NB4 (cell line): ENCODE results near the gene RXRA.

Source experiments
- DNase-seq: peaks from one replicate; pipeline ENCODE4 v3.0.0; 2010; ENCODE audit warnings: low read depth
- H3K4me3 ChIP-seq: one replicate; pipeline ENCODE4 v1.5.1; 2011; ENCODE audit warnings: mild to moderate bottlenecking, low read depth, low read length, moderate library complexity
- MYC ChIP-seq: IDR thresholded peaks from 2 replicates; pipeline ENCODE4 v1.6.1; 2011; ENCODE audit warnings: low read depth, low read length
- POLR2A ChIP-seq: IDR thresholded peaks from 2 replicates; pipeline ENCODE4 v1.6.1; 2011; ENCODE audit warnings: mild to moderate bottlenecking; ENCODE audit not compliant: insufficient read length; ENCODE audit errors: extremely low read depth
- TF ChIP-seq, protein P1 (sequence below): IDR thresholded peaks from 2 replicates; pipeline ENCODE4 v1.6.1; 2011; ENCODE audit warnings: low read depth, low read length
- TF ChIP-seq, protein P2 (sequence below): IDR thresholded peaks from one replicate; pipeline ENCODE4 v1.5.1; 2012; ENCODE audit warnings: low read depth, low read length

The RXRA gene

GRCh38 chr9:134411440-134412297 lies 85.4 kb downstream of the RXRA start:
- peak; percentile 42 for DNase-seq
- TF ChIP-seq POLR2A (no peak), MYC (no peak)
- TF ChIP-seq, protein P1, sequence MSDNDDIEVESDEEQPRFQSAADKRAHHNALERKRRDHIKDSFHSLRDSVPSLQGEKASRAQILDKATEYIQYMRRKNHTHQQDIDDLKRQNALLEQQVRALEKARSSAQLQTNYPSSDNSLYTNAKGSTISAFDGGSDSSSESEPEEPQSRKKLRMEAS = no peak
- no peak overlapping the region for H3K4me3 ChIP-seq

DNA sequence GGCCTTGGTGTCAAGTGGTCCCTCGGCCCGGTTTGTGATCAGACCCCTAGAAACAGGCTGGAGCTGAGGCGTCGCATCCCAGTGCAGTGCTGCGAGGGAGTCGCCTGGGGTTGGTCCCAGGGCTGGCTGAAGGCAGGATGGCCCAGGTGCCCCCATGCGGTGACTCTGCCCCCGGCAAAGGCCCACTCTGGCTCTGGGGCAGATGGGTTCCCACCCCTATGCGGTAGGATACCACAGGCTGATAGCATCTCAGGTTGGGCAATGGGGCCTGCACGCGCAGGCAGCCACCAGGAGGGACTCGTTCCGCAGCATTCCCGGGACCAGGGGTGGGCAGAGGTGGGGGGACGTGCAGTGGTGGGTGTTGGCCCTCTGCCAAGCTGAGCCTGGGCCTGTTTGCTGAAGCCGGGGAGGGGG lies 86.0 kb downstream of the RXRA start:
- TF ChIP-seq, protein P1 = no peak
- TF ChIP-seq, protein P2, sequence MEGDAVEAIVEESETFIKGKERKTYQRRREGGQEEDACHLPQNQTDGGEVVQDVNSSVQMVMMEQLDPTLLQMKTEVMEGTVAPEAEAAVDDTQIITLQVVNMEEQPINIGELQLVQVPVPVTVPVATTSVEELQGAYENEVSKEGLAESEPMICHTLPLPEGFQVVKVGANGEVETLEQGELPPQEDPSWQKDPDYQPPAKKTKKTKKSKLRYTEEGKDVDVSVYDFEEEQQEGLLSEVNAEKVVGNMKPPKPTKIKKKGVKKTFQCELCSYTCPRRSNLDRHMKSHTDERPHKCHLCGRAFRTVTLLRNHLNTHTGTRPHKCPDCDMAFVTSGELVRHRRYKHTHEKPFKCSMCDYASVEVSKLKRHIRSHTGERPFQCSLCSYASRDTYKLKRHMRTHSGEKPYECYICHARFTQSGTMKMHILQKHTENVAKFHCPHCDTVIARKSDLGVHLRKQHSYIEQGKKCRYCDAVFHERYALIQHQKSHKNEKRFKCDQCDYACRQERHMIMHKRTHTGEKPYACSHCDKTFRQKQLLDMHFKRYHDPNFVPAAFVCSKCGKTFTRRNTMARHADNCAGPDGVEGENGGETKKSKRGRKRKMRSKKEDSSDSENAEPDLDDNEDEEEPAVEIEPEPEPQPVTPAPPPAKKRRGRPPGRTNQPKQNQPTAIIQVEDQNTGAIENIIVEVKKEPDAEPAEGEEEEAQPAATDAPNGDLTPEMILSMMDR = no peak
- TF ChIP-seq POLR2A = no peak
- TF ChIP-seq MYC = no peak
- no peak overlapping the region for H3K4me3 ChIP-seq
- DNase-seq = peak; percentile 61

DNA sequence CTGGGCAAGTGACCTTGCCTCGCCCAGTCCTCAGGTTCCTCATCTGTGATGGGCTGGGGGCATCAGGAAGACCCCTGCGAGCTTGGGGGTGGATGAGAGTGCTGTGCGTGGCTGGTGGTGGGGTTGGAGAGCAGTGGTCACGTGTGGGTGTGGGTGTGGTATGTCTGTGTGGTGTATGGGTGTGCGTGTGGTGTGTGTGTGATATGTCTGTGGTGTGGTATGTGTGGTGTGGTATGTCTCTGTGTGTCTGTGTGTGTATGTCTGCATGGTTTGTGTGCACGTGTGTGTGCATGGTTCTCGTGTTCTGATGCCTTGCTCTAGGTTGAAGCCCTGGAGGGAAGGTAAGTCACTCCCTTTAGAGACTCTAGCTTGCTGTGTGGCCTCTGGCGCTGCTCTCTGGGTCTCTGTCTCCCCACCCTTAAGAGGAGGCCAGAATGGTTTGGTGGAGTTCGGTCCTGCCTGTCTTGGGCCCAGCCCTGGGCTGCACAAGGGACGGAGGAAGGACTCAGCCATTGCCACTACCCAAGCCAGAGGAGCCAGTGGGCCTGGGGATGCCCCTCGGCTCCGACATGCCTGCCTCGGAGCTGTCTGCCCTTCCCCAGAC lies 87.0 kb downstream of the RXRA start:
- no peak overlapping the region for H3K4me3 ChIP-seq
- no peak for DNase-seq
- TF ChIP-seq, protein P1 = no peak
- TF ChIP-seq, protein P2 = no peak
- TF ChIP-seq POLR2A (no peak), MYC (no peak)

- H3K4me3 ChIP-seq = no peak overlapping the region
- TF ChIP-seq, protein P1 = no peak
- no peak for TF ChIP-seq POLR2A
- TF ChIP-seq, protein P2 = no peak
- DNase-seq = no peak
Measured at GRCh38 chr9:134413890-134414623, 87.8 kb downstream of the RXRA start.

- TF ChIP-seq POLR2A (no peak), MYC (no peak)
- TF ChIP-seq, protein P1 = no peak
- TF ChIP-seq, protein P2 = no peak
- no peak for DNase-seq
- no peak overlapping the region for H3K4me3 ChIP-seq
Measured at GRCh38 chr9:134414900-134415425, 88.7 kb downstream of the RXRA start.
